Calu3 (cell line): ENCODE measurements around the gene PCDH7. TPM values are rescaled to one million over a fixed set of nuclear protein-coding genes. Genes with fewer than 3 reads are reported as not detected.

Experiments used
- BruUV-seq: library from RNA; stranded (reverse); fragments of 400-500 nt; replicated peaks from 2 replicates; lab custom pipeline; 2021; lab: Mats Ljungman, UMichigan
- CTCF ChIA-PET: fragments of 300-600 bp; sonication (Branson Sonifier 250); formaldehyde crosslinking; loops from one replicate; lab custom pipeline; 2022; ENCODE audit warnings: antibody characterized with exemption; lab: Charles Lee
- DNase-seq: peaks from one replicate; pipeline ENCODE4 v3.0.0; 2022
- H3K27ac Mint-ChIP-seq: one replicate; pipeline ENCODE4 v1.8.0; 2022; ENCODE audit warnings: mixed read lengths; ENCODE audit not compliant: unreplicated experiment
- H3K27me3 Mint-ChIP-seq: one replicate; pipeline ENCODE4 v1.8.0; 2022; ENCODE audit warnings: mixed read lengths; ENCODE audit not compliant: unreplicated experiment
- H3K36me3 Mint-ChIP-seq: one replicate; pipeline ENCODE4 v1.8.0; 2022; ENCODE audit warnings: mild to moderate bottlenecking, moderate library complexity, mixed read lengths; ENCODE audit not compliant: insufficient read depth, unreplicated experiment
- H3K4me1 Mint-ChIP-seq: one replicate; pipeline ENCODE4 v1.8.0; 2022; ENCODE audit warnings: mild to moderate bottlenecking, low read depth, mixed read lengths; ENCODE audit not compliant: unreplicated experiment
- H3K4me3 Mint-ChIP-seq: one replicate; pipeline ENCODE4 v1.8.0; 2022; ENCODE audit warnings: mild to moderate bottlenecking, low read depth, moderate library complexity, mixed read lengths; ENCODE audit not compliant: unreplicated experiment
- H3K9me3 Mint-ChIP-seq: one replicate; pipeline ENCODE4 v1.8.0; 2022; ENCODE audit warnings: low read depth, mixed read lengths; ENCODE audit not compliant: unreplicated experiment
- CTCF ChIP-seq: fragments of 200-600 bp; IDR thresholded peaks from one replicate; pipeline ENCODE4 v1.8.0; 2022; ENCODE audit warnings: antibody characterized with exemption; ENCODE audit not compliant: unreplicated experiment
- intact Hi-C: fragments of 100-400 bp; cut with micrococcal nuclease; formaldehyde crosslinking; loops from one replicate; pipeline ENCODE4 v1.10.0; 2022; ENCODE audit not compliant: unreplicated experiment
- total RNA-seq: library from RNA; stranded (reverse); gene quantifications from 2 replicates; pipeline ENCODE4 v1.2.3, GENCODE V29; 2022

PCDH7 gene
- total RNA-seq, 1 experiment from 2014 or later, result 0.45 TPM

- H3K27ac Mint-ChIP-seq, result no peak overlapping the region
- TF ChIP-seq CTCF, result no peak
- CTCF ChIA-PET, result no interaction called here
- no peak overlapping the region for H3K4me3 Mint-ChIP-seq
- no TSS peak for BruUV-seq
- H3K4me1 Mint-ChIP-seq, result no peaks in the 10 kb centered on the region
- DNase-seq, result no peak
- intact Hi-C loops, result no loop called here
- no peaks in the 10 kb centered on the region for H3K27me3 Mint-ChIP-seq
- H3K9me3 Mint-ChIP-seq, result no peaks in the 10 kb centered on the region
- no peaks in the 10 kb centered on the region for H3K36me3 Mint-ChIP-seq
Measured at GRCh38 chr4:30743897-30744296, 23.7 kb downstream of the PCDH7 start.

DNA sequence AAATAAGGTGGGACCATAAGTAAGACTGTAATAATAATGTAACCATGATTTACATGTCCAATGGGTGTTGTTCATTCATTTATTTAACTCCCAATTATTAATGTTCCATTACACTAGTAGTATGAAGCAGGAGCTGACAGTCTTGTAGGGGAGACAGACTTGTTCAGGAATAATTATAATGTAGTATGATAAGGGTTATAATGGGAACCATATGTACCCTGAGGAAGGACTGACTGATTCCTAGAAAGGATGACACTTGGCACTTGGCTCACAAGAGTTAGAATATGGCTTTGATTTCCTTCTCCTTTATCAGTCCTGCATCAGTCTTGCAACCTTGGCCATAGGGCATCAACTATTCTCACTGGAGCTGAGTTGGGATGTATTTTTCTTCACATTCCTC lies 24.2 kb downstream of the PCDH7 start:
- TF ChIP-seq CTCF, result no peak
- no peaks in the 10 kb centered on the region for H3K27me3 Mint-ChIP-seq
- no peaks in the 10 kb centered on the region for H3K4me1 Mint-ChIP-seq
- no peaks in the 10 kb centered on the region for H3K9me3 Mint-ChIP-seq
- no peak overlapping the region for H3K4me3 Mint-ChIP-seq
- H3K27ac Mint-ChIP-seq, result no peak overlapping the region
- CTCF ChIA-PET, result no interaction called here
- no TSS peak for BruUV-seq
- intact Hi-C loops, result no loop called here
- H3K36me3 Mint-ChIP-seq, result no peaks in the 10 kb centered on the region
- DNase-seq, result no peak

GRCh38 chr4:30744957-30745640 lies 24.9 kb downstream of the PCDH7 start:
- Mint-ChIP-seq H3K36me3 (no peaks in the 10 kb centered on the region), H3K27ac (no peak overlapping the region), H3K27me3 (no peaks in the 10 kb centered on the region), H3K4me1 (no peaks in the 10 kb centered on the region), H3K4me3 (no peak overlapping the region), H3K9me3 (no peaks in the 10 kb centered on the region)
- no TSS peak for BruUV-seq
- intact Hi-C loops, result no loop called here
- CTCF ChIA-PET, result no interaction called here
- DNase-seq, result no peak
- no peak for TF ChIP-seq CTCF

GRCh38 chr4:30746735-30747134 lies 26.6 kb downstream of the PCDH7 start:
- TF ChIP-seq CTCF, result no peak
- no peak for DNase-seq
- CTCF ChIA-PET, result no interaction called here
- Mint-ChIP-seq H3K9me3 (no peaks in the 10 kb centered on the region), H3K36me3 (no peaks in the 10 kb centered on the region), H3K27ac (no peak overlapping the region), H3K4me3 (no peak overlapping the region), H3K27me3 (no peaks in the 10 kb centered on the region), H3K4me1 (no peaks in the 10 kb centered on the region)
- intact Hi-C loops, result no loop called here
- no TSS peak for BruUV-seq
